LNCaP clone FGC (cell line): Measurements from ENCODE around the gene CCNB3.
"Not testable (repeated sequence)": the region's sequence is repeated elsewhere in the genome, so short reads cannot be mapped to it uniquely, and the experiment has no call there.

Source experiments
- DNase-seq: peaks from one replicate; pipeline ENCODE4 v3.0.0-alpha.2; 2011; ENCODE audit warnings: low read depth
- H3K4me3 ChIP-seq: 2 replicates; pipeline ENCODE4 v1.5.1; 2011; ENCODE audit warnings: mild to moderate bottlenecking, low read depth, low read length, control low read depth
- CTCF ChIP-seq: IDR thresholded peaks from 2 replicates; pipeline ENCODE4 v1.5.1; 2012; ENCODE audit warnings: mild to moderate bottlenecking; ENCODE audit not compliant: control insufficient read depth, insufficient read depth; ENCODE audit errors: extremely low read depth

The CCNB3 gene

GRCh38 chrX:50200907-50201306 is 3.7 kb upstream of the CCNB3 start, which contains the start of gene AKAP4:
Gene AKAP4 (minus strand): TSS chrX:50201007. CDS start chrX:50200889, 118 bp downstream.
- TF ChIP-seq CTCF = no peak
- no peak within 1 kb of the TSS for H3K4me3 ChIP-seq
- DNase-seq = no peak

- no peak for DNase-seq
Observed at GRCh38 chrX:50202539-50202938, 2.0 kb upstream of the CCNB3 start.

GRCh38 chrX:50206753-50207152 is 2.2 kb downstream of the CCNB3 start:
- no peak for DNase-seq
- TF ChIP-seq CTCF = no peak
- no peak overlapping the region for H3K4me3 ChIP-seq

More at GRCh38 chrX:50202539-50202938, 2.0 kb upstream of the CCNB3 start:
- H3K4me3 ChIP-seq = no peak overlapping the region
- TF ChIP-seq CTCF = no peak

- H3K4me3 ChIP-seq = no peak overlapping the region
- peak; percentile 23; the same call in 1 of the 2 replicates for TF ChIP-seq CTCF
- no peak for DNase-seq
Observed at GRCh38 chrX:50211510-50211909, 6.9 kb downstream of the CCNB3 start.

GRCh38 chrX:50281253-50281652 is 76.7 kb downstream of the CCNB3 start:
- no peak for TF ChIP-seq CTCF
- H3K4me3 ChIP-seq = no peak overlapping the region
- no peak for DNase-seq

GRCh38 chrX:50327235-50327634 is 122.7 kb downstream of the CCNB3 start:
- H3K4me3 ChIP-seq = no peak overlapping the region
- DNase-seq = no peak
- no peak for TF ChIP-seq CTCF

- H3K4me3 ChIP-seq, DNase-seq: not testable (repeated sequence)
Observed at GRCh38 chrX:50332668-50333067, 128.1 kb downstream of the CCNB3 start.
